ENCODE results near the gene UMODL1.

Gene UMODL1

GRCh38 chr21:42161401-42161955 lies 90.4 kb downstream of the UMODL1 start:
- Histone ChIP-seq H3K4me2 (ENCODE audit: low read length) (no peak overlapping the region), H3K27me3 (ENCODE audit: control insufficient read depth, insufficient read depth, low read length) (peaks cover 30% of the 10 kb centered on the region), H3K9me3 (replicated peaks; ENCODE audit: low read length) (no peaks in the 10 kb centered on the region), H3K9ac (ENCODE audit: low read depth, low read length) (no peak overlapping the region), H3K4me1 (ENCODE audit: control insufficient read depth, insufficient read depth, low read length) (no peaks in the 10 kb centered on the region), H3K4me3 (ENCODE audit: low read length) (no peak overlapping the region), H3K36me3 (ENCODE audit: insufficient read depth, low read length) (no peaks in the 10 kb centered on the region)

- no peaks in the 10 kb centered on the region for H3K9me3 ChIP-seq (replicated peaks; ENCODE audit: low read length)
- H3K36me3 ChIP-seq (ENCODE audit: insufficient read depth, low read length), result no peaks in the 10 kb centered on the region
- H3K4me2 ChIP-seq (ENCODE audit: low read length), result no peak overlapping the region
- no peak overlapping the region for H3K4me3 ChIP-seq (ENCODE audit: low read length)
- H3K27me3 ChIP-seq (ENCODE audit: control insufficient read depth, insufficient read depth, low read length), result peaks cover 24% of the 10 kb centered on the region
- no peaks in the 10 kb centered on the region for H3K4me1 ChIP-seq (ENCODE audit: control insufficient read depth, insufficient read depth, low read length)
- no peak overlapping the region for H3K9ac ChIP-seq (ENCODE audit: low read depth, low read length)
These were observed 91.0 kb downstream of the UMODL1 start for GRCh38 chr21:42161956-42162681.

- Histone ChIP-seq H3K4me2 (ENCODE audit: low read length) (no peak overlapping the region), H3K36me3 (ENCODE audit: insufficient read depth, low read length) (no peaks in the 10 kb centered on the region), H3K4me3 (ENCODE audit: low read length) (no peak overlapping the region), H3K9ac (ENCODE audit: low read depth, low read length) (no peak overlapping the region), H3K27me3 (ENCODE audit: control insufficient read depth, insufficient read depth, low read length) (peaks cover 15% of the 10 kb centered on the region), H3K4me1 (ENCODE audit: control insufficient read depth, insufficient read depth, low read length) (no peaks in the 10 kb centered on the region), H3K9me3 (replicated peaks; ENCODE audit: low read length) (no peaks in the 10 kb centered on the region)
These were observed 91.9 kb downstream of the UMODL1 start for GRCh38 chr21:42162831-42163510.

GRCh38 chr21:42163511-42163863 lies 92.4 kb downstream of the UMODL1 start:
- H3K27me3 ChIP-seq (ENCODE audit: control insufficient read depth, insufficient read depth, low read length), result peaks cover 10% of the 10 kb centered on the region
- no peak overlapping the region for H3K4me3 ChIP-seq (ENCODE audit: low read length)
- H3K9ac ChIP-seq (ENCODE audit: low read depth, low read length), result no peak overlapping the region
- H3K36me3 ChIP-seq (ENCODE audit: insufficient read depth, low read length), result no peaks in the 10 kb centered on the region
- H3K4me1 ChIP-seq (ENCODE audit: control insufficient read depth, insufficient read depth, low read length), result no peaks in the 10 kb centered on the region
- no peak overlapping the region for H3K4me2 ChIP-seq (ENCODE audit: low read length)
- H3K9me3 ChIP-seq (replicated peaks; ENCODE audit: low read length), result no peaks in the 10 kb centered on the region

GRCh38 chr21:42164064-42164789 lies 93.1 kb downstream of the UMODL1 start:
- no peaks in the 10 kb centered on the region for H3K9me3 ChIP-seq (replicated peaks; ENCODE audit: low read length)
- no peaks in the 10 kb centered on the region for H3K36me3 ChIP-seq (ENCODE audit: insufficient read depth, low read length)
- no peak overlapping the region for H3K4me3 ChIP-seq (ENCODE audit: low read length)
- H3K27me3 ChIP-seq (ENCODE audit: control insufficient read depth, insufficient read depth, low read length), result peaks cover 4% of the 10 kb centered on the region
- H3K4me1 ChIP-seq (ENCODE audit: control insufficient read depth, insufficient read depth, low read length), result no peaks in the 10 kb centered on the region
- no peak overlapping the region for H3K4me2 ChIP-seq (ENCODE audit: low read length)
- H3K9ac ChIP-seq (ENCODE audit: low read depth, low read length), result no peak overlapping the region

- Histone ChIP-seq H3K4me1 (ENCODE audit: control insufficient read depth, insufficient read depth, low read length) (no peaks in the 10 kb centered on the region), H3K9ac (ENCODE audit: low read depth, low read length) (no peak overlapping the region), H3K4me2 (ENCODE audit: low read length) (no peak overlapping the region), H3K4me3 (ENCODE audit: low read length) (no peak overlapping the region), H3K27me3 (ENCODE audit: control insufficient read depth, insufficient read depth, low read length) (no peaks in the 10 kb centered on the region), H3K9me3 (replicated peaks; ENCODE audit: low read length) (no peaks in the 10 kb centered on the region), H3K36me3 (ENCODE audit: insufficient read depth, low read length) (no peaks in the 10 kb centered on the region)
These were observed 93.7 kb downstream of the UMODL1 start for GRCh38 chr21:42164818-42165217.

- Histone ChIP-seq H3K9ac (ENCODE audit: low read depth, low read length) (no peak overlapping the region), H3K36me3 (ENCODE audit: insufficient read depth, low read length) (no peaks in the 10 kb centered on the region), H3K4me1 (ENCODE audit: control insufficient read depth, insufficient read depth, low read length) (no peaks in the 10 kb centered on the region)
These were observed 94.8 kb downstream of the UMODL1 start for GRCh38 chr21:42165901-42166300.

GRCh38 chr21:42169758-42170157 lies 98.6 kb downstream of the UMODL1 start:
- Histone ChIP-seq H3K9ac (ENCODE audit: low read depth, low read length) (no peak overlapping the region), H3K4me2 (ENCODE audit: low read length) (no peak overlapping the region), H3K4me1 (ENCODE audit: control insufficient read depth, insufficient read depth, low read length) (no peaks in the 10 kb centered on the region), H3K27me3 (ENCODE audit: control insufficient read depth, insufficient read depth, low read length) (peaks cover 8% of the 10 kb centered on the region), H3K9me3 (replicated peaks; ENCODE audit: low read length) (no peaks in the 10 kb centered on the region), H3K36me3 (ENCODE audit: insufficient read depth, low read length) (no peaks in the 10 kb centered on the region), H3K4me3 (ENCODE audit: low read length) (no peak overlapping the region)

More at GRCh38 chr21:42165901-42166300, 94.8 kb downstream of the UMODL1 start:
- no peak overlapping the region for H3K4me2 ChIP-seq (ENCODE audit: low read length)
- H3K27me3 ChIP-seq (ENCODE audit: control insufficient read depth, insufficient read depth, low read length), result peaks cover 5% of the 10 kb centered on the region
- H3K4me3 ChIP-seq (ENCODE audit: low read length), result no peak overlapping the region
- no peaks in the 10 kb centered on the region for H3K9me3 ChIP-seq (replicated peaks; ENCODE audit: low read length)

- H3K9me3 ChIP-seq (replicated peaks; ENCODE audit: low read length), result no peaks in the 10 kb centered on the region
- H3K4me3 ChIP-seq (ENCODE audit: low read length), result no peak overlapping the region
- no peak overlapping the region for H3K4me2 ChIP-seq (ENCODE audit: low read length)
- no peaks in the 10 kb centered on the region for H3K4me1 ChIP-seq (ENCODE audit: control insufficient read depth, insufficient read depth, low read length)
- H3K27me3 ChIP-seq (ENCODE audit: control insufficient read depth, insufficient read depth, low read length), result peaks cover 12% of the 10 kb centered on the region
- no peaks in the 10 kb centered on the region for H3K36me3 ChIP-seq (ENCODE audit: insufficient read depth, low read length)
- no peak overlapping the region for H3K9ac ChIP-seq (ENCODE audit: low read depth, low read length)
These were observed 100.3 kb downstream of the UMODL1 start for GRCh38 chr21:42171091-42172053.

- Histone ChIP-seq H3K9me3 (replicated peaks; ENCODE audit: low read length) (no peaks in the 10 kb centered on the region), H3K36me3 (ENCODE audit: insufficient read depth, low read length) (no peaks in the 10 kb centered on the region), H3K4me1 (ENCODE audit: control insufficient read depth, insufficient read depth, low read length) (no peaks in the 10 kb centered on the region), H3K27me3 (ENCODE audit: control insufficient read depth, insufficient read depth, low read length) (peaks cover 18% of the 10 kb centered on the region), H3K4me3 (ENCODE audit: low read length) (no peak overlapping the region), H3K9ac (ENCODE audit: low read depth, low read length) (no peak overlapping the region), H3K4me2 (ENCODE audit: low read length) (no peak overlapping the region)
These were observed 101.7 kb downstream of the UMODL1 start for GRCh38 chr21:42172596-42173483.
